ENCODE measurements around the gene RAVER2. TPM values are rescaled to one million over a fixed set of nuclear protein-coding genes. Genes with fewer than 3 reads are reported as not detected.

RAVER2 gene
- total and polyA plus RNA-seq, 10 of the 15 experiments (the other 5 are each of a cell fraction or from before 2014, with no cell fraction given) = 0.09 to 0.59 (median 0.41) TPM; not detected in 2

GRCh38 chr1:64733581-64734286 lies 11.1 kb upstream of the RAVER2 start:
- no peaks in the 10 kb centered on the region for H3K4me1 ChIP-seq (ENCODE audit: control insufficient read depth, insufficient read depth, low read length)
- ChIA-PET CTCF (no interaction called here), POLR2A (no interaction called here), SMC1A (ENCODE audit: uncharacterized antibody, unreplicated experiment) (no interaction called here), RAD21 (ENCODE audit: unreplicated experiment) (no interaction called here)
- no peak overlapping the region for H3K27ac ChIP-seq (ENCODE audit: control insufficient read depth, insufficient read depth)
- H3K27me3 ChIP-seq (replicated peaks in 1 of 2; ENCODE audit: control insufficient read depth in 2 of 2, insufficient read depth in 2 of 2, low read length in 1 of 2) = no peaks in the 10 kb centered on the region; a peak in 3 of 4 replicates
- H3K36me3 ChIP-seq (ENCODE audit: control insufficient read depth in 2 of 2, insufficient read depth in 2 of 2, low read length in 1 of 2) = no peaks in the 10 kb centered on the region
- H3K9ac ChIP-seq (ENCODE audit: control insufficient read depth, insufficient read depth, low read length) = no peak overlapping the region
- no TSS peak for BruUV-seq (replicated peaks)
- intact Hi-C loops (cut with micrococcal nuclease; ENCODE audit: unreplicated experiment) = no loop called here
- ATAC-seq (no peak), FAIRE-seq (no peak), DNase-seq (ENCODE audit: low read depth, low spot score) (no peak)
- no peaks in the 10 kb centered on the region for H3K9me3 ChIP-seq (replicated peaks; ENCODE audit: control insufficient read depth, insufficient read depth, low read length)
- no peak overlapping the region for H3K4me2 ChIP-seq (ENCODE audit: control insufficient read depth, insufficient read depth)
- TF ChIP-seq RBBP5 (conservative IDR thresholded peaks at IDR 0.05) (no peak), BRCA1 (IDR thresholded peaks at IDR 0.05; ENCODE audit: low read depth, low read length) (no peak), SRF (IDR thresholded peaks at IDR 0.05; ENCODE audit: low read depth in 2 of 2, low read length in 2 of 2) (no peak), ESRRA (IDR thresholded peaks at IDR 0.05; ENCODE audit: low read length) (no peak), YBX1 (IDR thresholded peaks at IDR 0.05) (no peak)
- no peak overlapping the region for H2AFZ ChIP-seq (ENCODE audit: control insufficient read depth, low read depth, low read length)
- 21% methylated on average over 3 of the region's 3 CpGs for WGBS (ENCODE audit: insufficient coverage, insufficient replicate concordance, low lambda C conversion rate, missing lambda C conversion rate)
- in situ Hi-C loops (cut with MboI) = no loop called here
- no peak overlapping the region for H3K4me3 ChIP-seq
- H4K20me1 ChIP-seq (ENCODE audit: control insufficient read depth, insufficient read depth) = no peaks in the 10 kb centered on the region
- H3K79me2 ChIP-seq (ENCODE audit: control insufficient read depth, insufficient read depth, low read length) = no peaks in the 10 kb centered on the region

- no peaks in the 10 kb centered on the region for H3K36me3 ChIP-seq (ENCODE audit: control insufficient read depth in 2 of 2, insufficient read depth in 2 of 2, low read length in 1 of 2)
- no peak overlapping the region for H2AFZ ChIP-seq (ENCODE audit: control insufficient read depth, low read depth, low read length)
- no peak overlapping the region for H3K4me3 ChIP-seq
- ATAC-seq (no peak), DNase-seq (ENCODE audit: low read depth, low spot score) (no peak), FAIRE-seq (no peak)
- no peaks in the 10 kb centered on the region for H3K79me2 ChIP-seq (ENCODE audit: control insufficient read depth, insufficient read depth, low read length)
- no peaks in the 10 kb centered on the region for H3K4me1 ChIP-seq (ENCODE audit: control insufficient read depth, insufficient read depth, low read length)
- BruUV-seq (replicated peaks) = no TSS peak
- H3K9me3 ChIP-seq (replicated peaks; ENCODE audit: control insufficient read depth, insufficient read depth, low read length) = no peaks in the 10 kb centered on the region
- intact Hi-C loops (cut with micrococcal nuclease; ENCODE audit: unreplicated experiment) = no loop called here
- no peak overlapping the region for H3K9ac ChIP-seq (ENCODE audit: control insufficient read depth, insufficient read depth, low read length)
- H3K4me2 ChIP-seq (ENCODE audit: control insufficient read depth, insufficient read depth) = no peak overlapping the region
- SMC1A ChIA-PET (ENCODE audit: uncharacterized antibody, unreplicated experiment) = no interaction called here
- CTCF ChIA-PET = no interaction called here
- no peaks in the 10 kb centered on the region for H4K20me1 ChIP-seq (ENCODE audit: control insufficient read depth, insufficient read depth)
- in situ Hi-C loops (cut with MboI) = no loop called here
- no peaks in the 10 kb centered on the region; a peak in 3 of 4 replicates for H3K27me3 ChIP-seq (replicated peaks in 1 of 2; ENCODE audit: control insufficient read depth in 2 of 2, insufficient read depth in 2 of 2, low read length in 1 of 2)
- RAD21 ChIA-PET (ENCODE audit: unreplicated experiment) = no interaction called here
- WGBS (ENCODE audit: insufficient coverage, insufficient replicate concordance, low lambda C conversion rate, missing lambda C conversion rate) = 27% methylated on average over 3 of the region's 3 CpGs
- POLR2A ChIA-PET = no interaction called here
- no peak overlapping the region for H3K27ac ChIP-seq (ENCODE audit: control insufficient read depth, insufficient read depth)
- TF ChIP-seq CEBPZ (IDR thresholded peaks at IDR 0.05; ENCODE audit: low read depth, low read length) = no peak
- no peak for TF ChIP-seq ZNF384 (IDR thresholded peaks at IDR 0.05; ENCODE audit: borderline replicate concordance, low read depth, low read length)
- no peak for TF ChIP-seq CBX5 (IDR thresholded peaks at IDR 0.05; ENCODE audit: low read depth)
- TF ChIP-seq CREM (IDR thresholded peaks at IDR 0.05; ENCODE audit: low read depth) = no peak
- no peak for TF ChIP-seq SMAD5 (IDR thresholded peaks at IDR 0.05; ENCODE audit: low read depth)
- no peak for TF ChIP-seq EP300 (IDR thresholded peaks at IDR 0.05; ENCODE audit: borderline replicate concordance in 1 of 2, control insufficient read depth in 1 of 2, low read depth in 2 of 2, low read length in 2 of 2)
- TF ChIP-seq BRCA1 (IDR thresholded peaks at IDR 0.05; ENCODE audit: low read depth, low read length) = no peak
- TF ChIP-seq CEBPB (IDR thresholded peaks at IDR 0.05; ENCODE audit: borderline replicate concordance in 1 of 2, low read depth in 2 of 2, low read length in 2 of 2) = no peak
- no peak for TF ChIP-seq USF2 (IDR thresholded peaks at IDR 0.05; ENCODE audit: borderline replicate concordance, low read depth, low read length)
- no peak for TF ChIP-seq KLF5 (IDR thresholded peaks at IDR 0.05; ENCODE audit: partially characterized antibody)
These were observed 10.6 kb upstream of the RAVER2 start for GRCh38 chr1:64734287-64734652.

All from GM12878 (cell line).